CD4-positive, CD25-positive, alpha-beta regulatory T cell (primary cell): Measurements from ENCODE around the gene EPHB1. TPM values are rescaled to one million over a fixed set of nuclear protein-coding genes. Genes with fewer than 3 reads are reported as not detected.

Experiments
- ATAC-seq, 2 donors: fragments of 150-1000 bp; cut with Tn5 transposase; one replicate each; pipeline ENCODE4 v1.10.0; 2021; ENCODE audit warnings: low read depth in 2 of 2, moderate number of reproducible peaks in 2 of 2, moderate library complexity in 1 of 2
- DNase-seq, 3 donors: peaks; one replicate each; pipeline versions ENCODE4 v3.0.0 to v3.0.0-alpha.2; 2012 to 2022; ENCODE audit warnings: mixed read lengths in 1 of 3
- H3K27ac ChIP-seq: one replicate; pipeline ENCODE4 v1.7.0; 2013; ENCODE audit warnings: mild to moderate bottlenecking, low read length; ENCODE audit not compliant: insufficient read depth, poor library complexity, severe bottlenecking
- H3K27me3 ChIP-seq: one replicate; pipeline ENCODE4 v1.7.0; 2013; ENCODE audit warnings: low read length; ENCODE audit not compliant: control insufficient read depth, insufficient read depth
- H3K36me3 ChIP-seq: one replicate; pipeline ENCODE4 v1.7.0; 2013; ENCODE audit warnings: mild to moderate bottlenecking, low read length, moderate library complexity; ENCODE audit not compliant: control insufficient read depth, insufficient read depth
- H3K4me1 ChIP-seq: 2 replicates; pipeline ENCODE4 v1.7.0; 2013; ENCODE audit warnings: mild to moderate bottlenecking, low read length; ENCODE audit not compliant: insufficient read depth, control insufficient read depth, poor library complexity, severe bottlenecking
- H3K4me3 ChIP-seq: one replicate; pipeline ENCODE4 v1.7.0; 2013; ENCODE audit warnings: low read depth, mild to moderate bottlenecking, low read length, moderate library complexity
- H3K9me3 ChIP-seq, 2 experiments: 1 replicate in 1 of 2; 2 replicates in 1 of 2; pipeline ENCODE4 v1.7.0; 2013; ENCODE audit warnings: low read length in 2 of 2, mild to moderate bottlenecking in 1 of 2, moderate library complexity in 1 of 2; ENCODE audit not compliant: control insufficient read depth in 2 of 2
- H3K27ac Mint-ChIP-seq, 3 donors: one replicate each; pipeline ENCODE4 v1.8.0; 2020 to 2022; ENCODE audit warnings: mild to moderate bottlenecking in 3 of 3, mixed read lengths in 3 of 3, moderate library complexity in 2 of 3
- H3K27me3 Mint-ChIP-seq: one replicate; pipeline ENCODE4 v1.8.0; 2022; ENCODE audit warnings: mild to moderate bottlenecking, mixed read lengths
- H3K36me3 Mint-ChIP-seq: one replicate; pipeline ENCODE4 v1.8.0; 2020; ENCODE audit warnings: mixed read lengths
- H3K4me1 Mint-ChIP-seq, 4 donors: one replicate each; pipeline ENCODE4 v1.8.0; 2020 to 2022; ENCODE audit warnings: mixed read lengths in 4 of 4, mild to moderate bottlenecking in 1 of 4
- H3K4me3 Mint-ChIP-seq, 4 donors: one replicate each; pipeline ENCODE4 v1.8.0; 2020 to 2022; ENCODE audit warnings: mild to moderate bottlenecking in 4 of 4, mixed read lengths in 4 of 4, moderate library complexity in 3 of 4
- H3K9me3 Mint-ChIP-seq, 7 donors: one replicate each; pipeline ENCODE4 v1.8.0; 2020 to 2022; ENCODE audit warnings: mixed read lengths in 7 of 7, mild to moderate bottlenecking in 3 of 7, moderate library complexity in 2 of 7
- polyA plus RNA-seq, 4 donors: library from polyadenylated mRNA; unstranded; fragments of 300-500 nt; fragmentation: Illumina TruSeq; gene quantifications; one replicate each; pipeline ENCODE4 v1.2.3, GENCODE V29; 2021
- total RNA-seq: library from RNA; stranded (reverse); gene quantifications from one replicate; pipeline ENCODE4 v1.2.3, GENCODE V29; 2022

EPHB1 gene
- total and polyA plus RNA-seq, 5 donors from 2014 or later = 0.32 to 2.1 (median 0.84) TPM

DNA sequence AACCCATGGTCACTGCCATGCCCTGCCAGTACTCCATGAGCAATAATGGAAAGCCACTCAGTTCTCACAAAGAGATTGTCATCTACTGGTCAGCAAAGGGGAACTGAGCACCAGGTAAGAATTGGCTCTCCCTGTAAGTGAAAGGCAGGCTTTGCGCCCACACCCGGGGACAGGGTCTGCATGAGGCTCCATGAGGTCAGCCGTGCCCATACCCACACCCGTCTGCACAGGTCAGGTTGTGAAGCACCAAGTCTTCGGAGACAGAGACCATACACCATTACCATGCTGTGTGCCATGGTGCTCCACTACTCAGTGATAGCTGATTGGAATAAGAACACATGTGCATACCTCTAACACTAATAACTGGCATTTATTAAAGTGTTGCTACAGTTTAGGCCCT is 322.9 kb downstream of the EPHB1 start:
- Histone ChIP-seq H3K4me3 (no peak overlapping the region), H3K36me3 (no peaks in the 10 kb centered on the region), H3K27ac (no peak overlapping the region), H3K4me1 (no peaks in the 10 kb centered on the region), H3K9me3 (peaks cover 0 to 3% of the 10 kb centered on the region in 2 experiments), H3K27me3 (no peaks in the 10 kb centered on the region)
- no peak for DNase-seq
- no peak for ATAC-seq
- Mint-ChIP-seq H3K4me3 (no peak overlapping the region), H3K27me3 (no peaks in the 10 kb centered on the region), H3K4me1 (no peaks in the 10 kb centered on the region), H3K27ac (no peak overlapping the region), H3K9me3 (peaks cover 0 to 2% (median 0%) of the 10 kb centered on the region in 7 donors), H3K36me3 (peaks cover 2% of the 10 kb centered on the region)

DNA sequence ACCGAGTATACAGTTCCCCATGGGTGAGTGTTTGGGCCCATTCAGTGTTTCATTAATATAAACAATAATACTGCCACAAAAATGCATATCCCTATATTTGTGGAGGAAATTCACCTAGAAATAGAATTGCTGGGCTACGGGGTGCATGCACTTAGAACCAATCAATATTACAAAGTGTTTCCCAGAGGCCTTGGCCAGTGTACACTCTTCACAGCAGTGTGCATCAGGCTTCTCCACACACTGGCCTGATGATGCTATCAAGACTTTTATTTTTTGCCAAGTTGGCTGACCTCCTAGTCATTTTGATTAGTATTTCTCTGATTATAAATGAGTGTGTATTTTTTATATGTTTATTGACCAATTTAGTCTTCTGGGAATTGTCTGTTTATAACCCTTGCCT is 323.7 kb downstream of the EPHB1 start:
- Mint-ChIP-seq H3K9me3 (peaks cover 0 to 2% (median 0%) of the 10 kb centered on the region in 7 donors), H3K4me3 (no peak overlapping the region), H3K27me3 (no peaks in the 10 kb centered on the region), H3K27ac (no peak overlapping the region), H3K36me3 (peaks cover 2% of the 10 kb centered on the region), H3K4me1 (no peaks in the 10 kb centered on the region)
- ATAC-seq (no peak), DNase-seq (no peak)
- Histone ChIP-seq H3K27me3 (no peaks in the 10 kb centered on the region), H3K4me1 (no peaks in the 10 kb centered on the region), H3K27ac (no peak overlapping the region), H3K9me3 (peaks cover 0 to 3% of the 10 kb centered on the region in 2 experiments), H3K36me3 (no peaks in the 10 kb centered on the region), H3K4me3 (no peak overlapping the region)

DNA sequence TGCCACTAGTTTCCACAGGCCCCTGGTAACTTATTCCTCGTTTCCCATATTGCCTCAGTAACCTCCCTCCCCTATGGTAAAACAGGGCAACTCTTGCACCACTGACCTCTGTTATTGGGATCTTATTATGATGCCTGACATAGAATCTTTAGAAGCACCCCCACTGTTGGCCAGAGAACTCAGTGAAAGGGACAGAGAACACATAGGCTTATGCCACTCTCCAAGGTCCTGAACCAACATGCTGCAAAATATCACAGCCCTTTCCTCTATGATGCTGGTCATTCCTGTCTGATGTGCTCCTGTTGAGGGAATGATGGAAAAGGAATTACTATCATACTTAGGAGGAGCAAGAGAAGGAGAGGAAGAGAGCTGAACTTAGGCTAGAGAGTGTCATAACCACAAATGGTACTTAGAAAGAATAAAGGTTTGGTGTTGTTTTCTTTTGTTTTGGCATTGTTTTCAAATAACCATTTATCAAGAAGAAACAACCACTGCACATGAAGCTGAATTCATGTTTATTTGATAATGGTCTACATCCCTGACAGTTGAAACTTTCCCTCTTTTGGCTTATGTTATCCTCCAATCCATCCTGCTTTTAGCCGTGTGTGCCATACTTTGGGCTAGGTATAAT is 330.2 kb downstream of the EPHB1 start:
- DNase-seq = peak in 1 of 3 donors; percentile 2

DNA sequence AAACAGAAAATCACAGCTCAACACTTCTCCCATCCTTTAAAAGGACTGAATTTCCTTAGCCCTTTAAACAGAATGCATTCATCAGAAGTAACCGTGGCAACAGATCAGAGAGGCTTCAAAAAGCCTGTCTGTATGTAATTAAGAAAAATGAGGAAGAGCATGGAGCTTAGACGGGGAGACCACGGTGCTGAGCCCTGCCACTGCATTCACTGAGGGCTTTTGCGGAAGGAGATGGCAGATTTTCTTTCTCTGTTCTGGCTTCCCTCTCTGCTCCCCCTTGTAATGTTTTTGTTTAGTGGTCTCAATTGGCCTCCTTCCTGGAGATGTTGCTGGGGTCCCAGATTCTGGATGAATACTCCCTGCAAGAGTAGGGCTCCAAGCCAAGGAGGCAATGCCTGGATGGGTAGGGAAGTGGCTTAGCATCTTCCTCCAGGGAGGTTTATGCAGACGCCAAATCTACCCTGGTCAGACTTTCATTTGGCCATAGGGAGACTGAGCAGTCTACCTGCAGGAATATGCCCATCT is 332.9 kb downstream of the EPHB1 start:
- H3K27me3 Mint-ChIP-seq = no peaks in the 10 kb centered on the region
- no peak for DNase-seq
- Histone ChIP-seq H3K27me3 (no peaks in the 10 kb centered on the region), H3K4me3 (no peak overlapping the region), H3K4me1 (no peaks in the 10 kb centered on the region), H3K36me3 (no peaks in the 10 kb centered on the region), H3K9me3 (no peaks in the 10 kb centered on the region), H3K27ac (no peak overlapping the region)
- no peak overlapping the region for H3K27ac Mint-ChIP-seq
- ATAC-seq = no peak
- no peaks in the 10 kb centered on the region for H3K36me3 Mint-ChIP-seq
- H3K4me3 Mint-ChIP-seq = no peak overlapping the region
- H3K4me1 Mint-ChIP-seq = peaks cover 0 to 2% (median 0%) of the 10 kb centered on the region in 4 donors
- peaks cover 0 to 5% (median 0%) of the 10 kb centered on the region in 7 donors for H3K9me3 Mint-ChIP-seq

More for the DNA sequence above, 330.2 kb downstream of the EPHB1 start:
- peaks cover 0 to 2% (median 0%) of the 10 kb centered on the region in 4 donors for H3K4me1 Mint-ChIP-seq
- H3K36me3 Mint-ChIP-seq = no peaks in the 10 kb centered on the region
- no peak for ATAC-seq
- Histone ChIP-seq H3K27me3 (no peaks in the 10 kb centered on the region), H3K4me1 (no peaks in the 10 kb centered on the region), H3K36me3 (no peaks in the 10 kb centered on the region), H3K27ac (no peak overlapping the region), H3K4me3 (no peak overlapping the region), H3K9me3 (no peaks in the 10 kb centered on the region)
- H3K27ac Mint-ChIP-seq = no peak overlapping the region
- H3K27me3 Mint-ChIP-seq = no peaks in the 10 kb centered on the region
- no peak overlapping the region for H3K4me3 Mint-ChIP-seq
- peaks cover 0 to 5% (median 0%) of the 10 kb centered on the region in 7 donors for H3K9me3 Mint-ChIP-seq

DNA sequence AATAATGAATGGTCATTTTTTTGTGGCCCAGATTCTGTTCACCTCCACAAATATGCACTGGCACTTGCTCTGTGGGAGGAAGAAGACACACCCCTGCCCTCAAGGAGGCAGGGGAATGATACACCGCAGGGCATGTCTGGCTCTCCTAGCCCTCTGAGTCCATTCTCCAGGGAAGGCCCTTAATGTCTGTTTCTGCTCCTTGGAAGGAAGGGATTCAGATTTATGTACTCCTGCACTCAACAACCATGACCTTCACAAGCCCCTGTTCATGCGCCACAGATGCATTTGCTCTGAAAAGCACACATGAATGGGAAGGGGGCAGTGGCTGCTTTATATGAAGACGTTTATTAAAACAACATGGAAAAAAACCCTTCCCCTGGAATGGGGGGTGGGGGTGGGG is 333.8 kb downstream of the EPHB1 start:
- H3K9me3 Mint-ChIP-seq = peaks cover 0 to 3% (median 0%) of the 10 kb centered on the region in 7 donors
- no peaks in the 10 kb centered on the region for H3K36me3 Mint-ChIP-seq
- H3K27me3 Mint-ChIP-seq = no peaks in the 10 kb centered on the region
- no peak for ATAC-seq
- Histone ChIP-seq H3K4me1 (no peaks in the 10 kb centered on the region), H3K9me3 (no peaks in the 10 kb centered on the region), H3K27ac (no peak overlapping the region), H3K4me3 (no peak overlapping the region), H3K36me3 (no peaks in the 10 kb centered on the region), H3K27me3 (no peaks in the 10 kb centered on the region)
- DNase-seq = no peak
- no peak overlapping the region for H3K4me3 Mint-ChIP-seq
- no peak overlapping the region for H3K27ac Mint-ChIP-seq
- peaks cover 0 to 2% (median 0%) of the 10 kb centered on the region in 4 donors for H3K4me1 Mint-ChIP-seq

- DNase-seq = no peak
- H3K27ac Mint-ChIP-seq = no peak overlapping the region
- no peaks in the 10 kb centered on the region for H3K27me3 ChIP-seq
- no peak overlapping the region for H3K4me3 Mint-ChIP-seq
- no peaks in the 10 kb centered on the region for H3K9me3 ChIP-seq
- no peak for ATAC-seq
- no peak overlapping the region for H3K27ac ChIP-seq
- H3K4me1 ChIP-seq = no peaks in the 10 kb centered on the region
- H3K4me1 Mint-ChIP-seq = peaks cover 0 to 2% (median 0%) of the 10 kb centered on the region in 4 donors
- no peaks in the 10 kb centered on the region for H3K27me3 Mint-ChIP-seq
- no peak overlapping the region for H3K4me3 ChIP-seq
- H3K9me3 Mint-ChIP-seq = peaks cover 0 to 3% (median 0%) of the 10 kb centered on the region in 7 donors
- no peaks in the 10 kb centered on the region for H3K36me3 Mint-ChIP-seq
- no peaks in the 10 kb centered on the region for H3K36me3 ChIP-seq
Observed at GRCh38 chr3:135131290-135131689, 336.2 kb downstream of the EPHB1 start.

DNA sequence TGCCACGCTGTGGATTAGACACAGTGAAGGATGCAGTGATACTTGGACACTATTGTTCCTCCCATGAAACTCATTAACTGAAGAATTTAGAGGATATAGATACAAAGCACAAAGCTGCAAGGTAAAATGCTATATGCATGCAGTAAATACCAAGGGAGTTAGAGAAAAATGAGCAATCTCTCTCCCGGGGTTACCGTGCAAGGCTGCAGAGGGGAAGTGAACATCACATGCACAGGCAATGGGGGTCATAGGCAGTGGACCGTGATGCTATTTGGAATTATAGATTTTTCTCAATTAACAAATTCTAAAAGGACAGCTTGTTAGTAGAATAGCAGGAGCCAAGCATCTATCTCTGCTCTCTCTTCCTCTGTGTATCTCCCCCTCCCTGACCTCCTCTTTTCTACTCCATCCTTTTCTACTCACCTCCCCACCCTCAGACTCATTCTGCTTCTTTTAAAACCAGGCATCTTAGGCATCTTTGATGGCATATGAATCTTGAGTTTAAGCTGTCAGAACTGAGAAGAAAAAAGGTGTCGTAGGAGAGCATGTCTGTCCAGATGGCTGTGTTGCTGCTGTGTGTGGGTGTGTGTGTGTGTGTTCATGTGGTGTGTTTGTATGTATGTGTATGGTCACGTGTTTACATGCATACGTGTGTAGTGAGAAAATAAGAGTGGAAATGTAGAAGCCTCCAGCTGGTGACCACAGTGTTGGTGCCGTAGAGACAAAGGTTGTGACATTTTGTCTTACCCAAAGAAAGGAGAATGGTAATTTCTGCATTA is 339.0 kb downstream of the EPHB1 start:
- no peak for ATAC-seq
- H3K36me3 Mint-ChIP-seq = no peaks in the 10 kb centered on the region
- H3K4me3 Mint-ChIP-seq = no peak overlapping the region
- no peak overlapping the region for H3K27ac Mint-ChIP-seq
- Histone ChIP-seq H3K27ac (no peak overlapping the region), H3K27me3 (no peaks in the 10 kb centered on the region), H3K36me3 (no peaks in the 10 kb centered on the region), H3K4me1 (no peaks in the 10 kb centered on the region), H3K4me3 (no peak overlapping the region), H3K9me3 (no peaks in the 10 kb centered on the region)
- peaks cover 0 to 3% (median 0%) of the 10 kb centered on the region in 7 donors for H3K9me3 Mint-ChIP-seq
- peaks cover 0 to 2% (median 0%) of the 10 kb centered on the region in 4 donors for H3K4me1 Mint-ChIP-seq
- no peak for DNase-seq
- H3K27me3 Mint-ChIP-seq = no peaks in the 10 kb centered on the region
